ENCODE data around the gene DNAJC25. TPM values are rescaled to one million over a fixed set of nuclear protein-coding genes. Genes with fewer than 3 reads are reported as not detected.

DNAJC25 gene
- total and polyA plus RNA-seq, 2 of the 13 experiments (the other 11 are each of a cell fraction or from before 2014, with no cell fraction given): 5.7 to 10.2 TPM

DNA sequence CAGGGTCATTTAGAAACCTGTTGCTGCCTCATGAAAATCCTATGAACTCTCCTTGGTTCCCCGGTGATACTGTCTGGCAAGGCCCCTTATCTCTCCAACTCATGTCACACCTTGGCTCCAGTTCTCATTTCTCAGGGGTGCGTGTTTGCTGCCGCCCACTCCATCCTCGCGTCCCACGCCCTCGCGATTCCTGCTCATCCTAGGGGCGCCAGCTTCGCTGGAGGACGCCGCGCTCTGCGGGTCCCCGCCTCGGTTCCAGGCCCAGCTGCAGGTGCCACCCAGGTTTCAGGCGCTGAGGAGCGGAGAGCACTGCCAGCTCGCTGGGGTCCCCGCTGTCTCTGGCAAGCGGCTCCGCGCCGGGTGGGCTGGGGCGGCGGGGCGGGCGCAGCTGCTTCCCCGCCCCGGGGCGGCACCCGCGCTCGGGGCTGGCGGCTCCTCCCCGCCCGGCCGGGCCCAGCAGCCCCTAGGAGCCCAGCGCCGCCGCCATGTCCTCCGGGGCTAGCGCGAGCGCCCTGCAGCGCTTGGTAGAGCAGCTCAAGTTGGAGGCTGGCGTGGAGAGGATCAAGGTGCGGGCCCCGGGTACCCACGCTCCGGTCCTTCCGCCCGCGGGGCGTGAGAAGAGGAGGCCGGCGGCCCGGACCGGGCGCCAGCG lies 30.1 kb downstream of the DNAJC25 start, which contains the start of gene GNG10 (continued):
- no peak for TF ChIP-seq THYN1 (CRISPR knock-in tag; IDR thresholded peaks at IDR 0.05; ENCODE audit: borderline replicate concordance, low read depth)
- TF ChIP-seq, protein P1, sequence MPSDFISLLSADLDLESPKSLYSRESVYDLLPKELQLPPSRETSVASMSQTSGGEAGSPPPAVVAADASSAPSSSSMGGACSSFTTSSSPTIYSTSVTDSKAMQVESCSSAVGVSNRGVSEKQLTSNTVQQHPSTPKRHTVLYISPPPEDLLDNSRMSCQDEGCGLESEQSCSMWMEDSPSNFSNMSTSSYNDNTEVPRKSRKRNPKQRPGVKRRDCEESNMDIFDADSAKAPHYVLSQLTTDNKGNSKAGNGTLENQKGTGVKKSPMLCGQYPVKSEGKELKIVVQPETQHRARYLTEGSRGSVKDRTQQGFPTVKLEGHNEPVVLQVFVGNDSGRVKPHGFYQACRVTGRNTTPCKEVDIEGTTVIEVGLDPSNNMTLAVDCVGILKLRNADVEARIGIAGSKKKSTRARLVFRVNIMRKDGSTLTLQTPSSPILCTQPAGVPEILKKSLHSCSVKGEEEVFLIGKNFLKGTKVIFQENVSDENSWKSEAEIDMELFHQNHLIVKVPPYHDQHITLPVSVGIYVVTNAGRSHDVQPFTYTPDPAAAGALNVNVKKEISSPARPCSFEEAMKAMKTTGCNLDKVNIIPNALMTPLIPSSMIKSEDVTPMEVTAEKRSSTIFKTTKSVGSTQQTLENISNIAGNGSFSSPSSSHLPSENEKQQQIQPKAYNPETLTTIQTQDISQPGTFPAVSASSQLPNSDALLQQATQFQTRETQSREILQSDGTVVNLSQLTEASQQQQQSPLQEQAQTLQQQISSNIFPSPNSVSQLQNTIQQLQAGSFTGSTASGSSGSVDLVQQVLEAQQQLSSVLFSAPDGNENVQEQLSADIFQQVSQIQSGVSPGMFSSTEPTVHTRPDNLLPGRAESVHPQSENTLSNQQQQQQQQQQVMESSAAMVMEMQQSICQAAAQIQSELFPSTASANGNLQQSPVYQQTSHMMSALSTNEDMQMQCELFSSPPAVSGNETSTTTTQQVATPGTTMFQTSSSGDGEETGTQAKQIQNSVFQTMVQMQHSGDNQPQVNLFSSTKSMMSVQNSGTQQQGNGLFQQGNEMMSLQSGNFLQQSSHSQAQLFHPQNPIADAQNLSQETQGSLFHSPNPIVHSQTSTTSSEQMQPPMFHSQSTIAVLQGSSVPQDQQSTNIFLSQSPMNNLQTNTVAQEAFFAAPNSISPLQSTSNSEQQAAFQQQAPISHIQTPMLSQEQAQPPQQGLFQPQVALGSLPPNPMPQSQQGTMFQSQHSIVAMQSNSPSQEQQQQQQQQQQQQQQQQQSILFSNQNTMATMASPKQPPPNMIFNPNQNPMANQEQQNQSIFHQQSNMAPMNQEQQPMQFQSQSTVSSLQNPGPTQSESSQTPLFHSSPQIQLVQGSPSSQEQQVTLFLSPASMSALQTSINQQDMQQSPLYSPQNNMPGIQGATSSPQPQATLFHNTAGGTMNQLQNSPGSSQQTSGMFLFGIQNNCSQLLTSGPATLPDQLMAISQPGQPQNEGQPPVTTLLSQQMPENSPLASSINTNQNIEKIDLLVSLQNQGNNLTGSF (CRISPR knock-in tag; IDR thresholded peaks at IDR 0.05): 0 out of 2 replicates have a peak, but pooled peaks have one; percentile 30
- TF ChIP-seq, protein P2, sequence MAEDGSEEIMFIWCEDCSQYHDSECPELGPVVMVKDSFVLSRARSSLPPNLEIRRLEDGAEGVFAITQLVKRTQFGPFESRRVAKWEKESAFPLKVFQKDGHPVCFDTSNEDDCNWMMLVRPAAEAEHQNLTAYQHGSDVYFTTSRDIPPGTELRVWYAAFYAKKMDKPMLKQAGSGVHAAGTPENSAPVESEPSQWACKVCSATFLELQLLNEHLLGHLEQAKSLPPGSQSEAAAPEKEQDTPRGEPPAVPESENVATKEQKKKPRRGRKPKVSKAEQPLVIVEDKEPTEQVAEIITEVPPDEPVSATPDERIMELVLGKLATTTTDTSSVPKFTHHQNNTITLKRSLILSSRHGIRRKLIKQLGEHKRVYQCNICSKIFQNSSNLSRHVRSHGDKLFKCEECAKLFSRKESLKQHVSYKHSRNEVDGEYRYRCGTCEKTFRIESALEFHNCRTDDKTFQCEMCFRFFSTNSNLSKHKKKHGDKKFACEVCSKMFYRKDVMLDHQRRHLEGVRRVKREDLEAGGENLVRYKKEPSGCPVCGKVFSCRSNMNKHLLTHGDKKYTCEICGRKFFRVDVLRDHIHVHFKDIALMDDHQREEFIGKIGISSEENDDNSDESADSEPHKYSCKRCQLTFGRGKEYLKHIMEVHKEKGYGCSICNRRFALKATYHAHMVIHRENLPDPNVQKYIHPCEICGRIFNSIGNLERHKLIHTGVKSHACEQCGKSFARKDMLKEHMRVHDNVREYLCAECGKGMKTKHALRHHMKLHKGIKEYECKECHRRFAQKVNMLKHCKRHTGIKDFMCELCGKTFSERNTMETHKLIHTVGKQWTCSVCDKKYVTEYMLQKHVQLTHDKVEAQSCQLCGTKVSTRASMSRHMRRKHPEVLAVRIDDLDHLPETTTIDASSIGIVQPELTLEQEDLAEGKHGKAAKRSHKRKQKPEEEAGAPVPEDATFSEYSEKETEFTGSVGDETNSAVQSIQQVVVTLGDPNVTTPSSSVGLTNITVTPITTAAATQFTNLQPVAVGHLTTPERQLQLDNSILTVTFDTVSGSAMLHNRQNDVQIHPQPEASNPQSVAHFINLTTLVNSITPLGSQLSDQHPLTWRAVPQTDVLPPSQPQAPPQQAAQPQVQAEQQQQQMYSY (CRISPR knock-in tag; IDR thresholded peaks at IDR 0.05): no peak
- peak; percentile 13 for TF ChIP-seq ASH2L (IDR thresholded peaks at IDR 0.05; ENCODE audit: insufficient read length, low read depth, low read length)
- 0 out of 2 replicates have a peak, but pooled peaks have one; percentile 59 for TF ChIP-seq MTA1 (CRISPR knock-in tag; IDR thresholded peaks at IDR 0.05; ENCODE audit: borderline replicate concordance)
- TF ChIP-seq YEATS4 (CRISPR knock-in tag; IDR thresholded peaks at IDR 0.05; ENCODE audit: borderline replicate concordance): peak; percentile 54; the same call in 1 of the 2 replicates
- TF ChIP-seq SIN3A (IDR thresholded peaks at IDR 0.05; ENCODE audit: borderline replicate concordance, low read depth, low read length): no peak
- TF ChIP-seq MEIS1 (CRISPR knock-in tag; IDR thresholded peaks at IDR 0.05; ENCODE audit: borderline replicate concordance): no peak
- 0 out of 2 replicates have a peak, but pooled peaks have one; percentile 35 for TF ChIP-seq ZNF709 (CRISPR knock-in tag; IDR thresholded peaks at IDR 0.05)
- TF ChIP-seq BORCS8-MEF2B (CRISPR knock-in tag; IDR thresholded peaks at IDR 0.05): peak; percentile 68; the same call in 1 of the 2 replicates
- no peak for TF ChIP-seq ZFP37 (CRISPR knock-in tag; IDR thresholded peaks at IDR 0.05; ENCODE audit: borderline replicate concordance)
- TF ChIP-seq FOXK2 (IDR thresholded peaks at IDR 0.05): no peak
- peak; percentile 46; the same call in 1 of the 2 replicates for TF ChIP-seq HDAC1 (CRISPR knock-in tag; IDR thresholded peaks at IDR 0.05)
- peak; percentile 13; the same call in 1 of the 2 replicates for TF ChIP-seq ETV6 (CRISPR knock-in tag; conservative IDR thresholded peaks at IDR 0.05)
- TF ChIP-seq ZMYM4 (CRISPR knock-in tag; IDR thresholded peaks at IDR 0.05): peak; percentile 52; the same call in 1 of the 2 replicates
- TF ChIP-seq, protein P3, sequence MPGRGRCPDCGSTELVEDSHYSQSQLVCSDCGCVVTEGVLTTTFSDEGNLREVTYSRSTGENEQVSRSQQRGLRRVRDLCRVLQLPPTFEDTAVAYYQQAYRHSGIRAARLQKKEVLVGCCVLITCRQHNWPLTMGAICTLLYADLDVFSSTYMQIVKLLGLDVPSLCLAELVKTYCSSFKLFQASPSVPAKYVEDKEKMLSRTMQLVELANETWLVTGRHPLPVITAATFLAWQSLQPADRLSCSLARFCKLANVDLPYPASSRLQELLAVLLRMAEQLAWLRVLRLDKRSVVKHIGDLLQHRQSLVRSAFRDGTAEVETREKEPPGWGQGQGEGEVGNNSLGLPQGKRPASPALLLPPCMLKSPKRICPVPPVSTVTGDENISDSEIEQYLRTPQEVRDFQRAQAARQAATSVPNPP (CRISPR knock-in tag; IDR thresholded peaks at IDR 0.05): 0 out of 2 replicates have a peak, but pooled peaks have one; percentile 24
- TF ChIP-seq ZNF367 (CRISPR knock-in tag; IDR thresholded peaks at IDR 0.05; ENCODE audit: borderline replicate concordance): 0 out of 2 replicates have a peak, but pooled peaks have one; percentile 24
- TF ChIP-seq TRIM24 (CRISPR knock-in tag; IDR thresholded peaks at IDR 0.05): no peak
- no peak for TF ChIP-seq SIX1 (CRISPR knock-in tag; IDR thresholded peaks at IDR 0.05; ENCODE audit: borderline replicate concordance)
- TF ChIP-seq MATR3 (CRISPR knock-in tag; IDR thresholded peaks at IDR 0.05): no peak

All from HepG2 (cell line).